Amniotic epithelial cell (primary cell): Measurements from ENCODE around the gene LPO.

Source experiments
- DNase-seq: peaks from one replicate; pipeline ENCODE4 v3.0.0-alpha.2; 2010; ENCODE audit warnings: low read depth

LPO gene

GRCh38 chr17:58262149-58262548 lies 23.8 kb downstream of the LPO start:
- DNase-seq: no peak

DNA sequence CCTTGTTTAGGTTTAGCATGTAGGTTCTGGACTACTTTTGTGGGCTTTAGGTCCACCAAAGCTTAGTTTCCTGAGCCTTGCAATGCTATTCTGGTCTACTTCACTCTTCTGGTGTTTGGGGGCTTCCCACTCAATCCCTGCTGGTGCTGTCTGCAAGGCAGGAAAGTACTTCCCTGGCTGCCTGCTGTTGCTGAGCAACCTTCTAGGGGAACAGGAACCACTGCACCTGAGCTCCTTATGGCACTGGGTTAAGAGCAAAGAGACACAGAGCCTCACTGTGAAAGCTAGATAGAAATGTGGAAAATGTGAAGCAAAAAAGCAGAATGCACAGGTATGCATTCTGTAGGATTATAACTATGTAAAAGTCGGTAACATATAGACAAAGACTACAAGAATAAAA lies 25.4 kb downstream of the LPO start:
- no peak for DNase-seq

DNA sequence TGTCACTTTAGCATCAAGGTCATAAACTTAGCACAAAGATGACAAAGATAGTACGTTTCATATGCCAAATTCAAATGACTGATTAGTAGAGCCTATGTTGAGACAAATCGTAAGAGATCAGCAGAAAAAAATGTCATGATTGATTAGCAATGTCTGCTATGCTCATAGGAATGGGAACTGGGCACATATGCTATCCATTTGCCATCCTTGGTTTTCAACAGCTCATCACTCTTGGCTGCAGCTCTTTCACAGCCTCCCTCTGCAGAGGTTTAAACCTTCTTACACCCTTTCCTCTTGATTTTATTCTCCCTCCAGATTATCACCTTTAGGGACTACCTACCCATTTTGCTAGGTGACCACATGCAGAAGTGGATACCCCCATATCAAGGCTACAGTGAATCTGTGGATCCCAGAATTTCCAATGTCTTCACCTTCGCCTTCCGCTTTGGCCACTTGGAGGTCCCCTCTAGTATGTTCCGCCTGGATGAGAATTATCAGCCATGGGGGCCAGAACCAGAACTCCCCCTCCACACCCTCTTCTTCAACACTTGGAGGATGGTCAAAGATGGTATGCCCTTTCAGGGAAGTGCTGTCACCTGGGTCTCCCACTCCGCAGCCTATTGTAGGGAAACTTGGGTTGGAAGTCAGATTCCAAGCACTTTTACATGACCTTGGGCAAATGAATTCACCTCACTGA lies 26.2 kb downstream of the LPO start:
- no peak for DNase-seq

DNA sequence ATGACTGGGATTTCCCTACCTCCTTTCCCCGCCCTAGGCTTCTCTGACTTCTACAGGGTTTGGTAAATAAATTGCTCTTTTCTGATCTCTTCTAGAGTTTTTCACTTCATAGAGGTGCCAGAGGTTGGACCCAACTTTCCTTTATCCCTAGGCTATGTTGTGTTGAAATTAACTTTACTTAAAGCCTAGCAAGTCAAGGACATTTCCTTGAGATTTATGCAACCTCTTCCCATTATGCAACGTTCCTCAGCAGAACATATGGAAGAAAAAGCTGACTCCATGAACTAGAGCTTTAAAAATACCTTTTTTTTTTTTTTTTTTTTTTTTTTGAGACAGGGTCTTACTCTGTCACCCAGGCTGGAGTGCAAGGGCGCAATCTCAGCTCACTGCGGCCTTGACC lies 26.9 kb downstream of the LPO start:
- DNase-seq: peak; percentile 18

GRCh38 chr17:58265902-58266875 lies 27.8 kb downstream of the LPO start:
- DNase-seq: no peak

DNA sequence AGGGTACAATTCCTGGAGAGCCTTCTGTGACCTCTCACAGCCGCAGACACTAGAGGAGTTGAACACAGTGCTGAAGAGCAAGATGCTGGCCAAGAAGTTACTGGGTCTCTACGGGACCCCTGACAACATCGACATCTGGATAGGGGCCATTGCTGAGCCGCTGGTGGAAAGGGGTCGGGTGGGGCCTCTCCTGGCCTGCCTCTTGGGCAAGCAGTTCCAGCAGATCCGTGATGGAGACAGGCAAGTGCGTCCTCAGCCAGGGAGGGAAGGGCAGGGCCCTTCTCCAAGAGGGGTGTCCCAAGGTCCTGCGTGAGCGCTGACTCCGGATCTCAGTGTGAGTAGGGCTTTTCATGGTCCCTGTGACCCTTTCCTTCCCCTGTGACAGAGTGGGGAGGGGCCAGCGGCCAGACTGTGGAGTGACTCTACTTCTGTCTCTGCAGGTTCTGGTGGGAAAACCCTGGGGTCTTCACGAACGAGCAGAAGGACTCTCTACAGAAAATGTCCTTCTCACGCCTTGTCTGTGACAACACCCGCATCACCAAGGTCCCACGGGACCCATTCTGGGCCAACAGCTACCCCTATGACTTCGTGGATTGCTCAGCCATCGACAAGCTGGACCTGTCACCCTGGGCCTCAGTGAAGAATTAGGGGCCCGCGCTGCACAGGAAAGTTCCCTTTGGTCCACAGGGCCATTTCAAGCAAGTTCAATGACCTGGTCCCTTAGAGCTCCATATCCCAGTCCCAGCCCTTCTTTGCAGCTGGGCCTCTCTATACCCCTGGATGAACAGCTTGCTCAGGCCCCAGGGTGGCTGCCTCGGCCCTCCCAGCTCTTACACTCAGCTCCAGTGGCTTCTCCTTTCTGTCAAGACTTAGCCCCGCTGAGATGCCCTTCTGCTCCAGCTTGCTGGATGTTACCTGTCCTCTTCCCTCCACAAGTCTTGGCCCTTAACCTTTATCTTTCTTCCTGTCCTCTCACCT lies 29.3 kb downstream of the LPO start:
- DNase-seq: no peak

DNA sequence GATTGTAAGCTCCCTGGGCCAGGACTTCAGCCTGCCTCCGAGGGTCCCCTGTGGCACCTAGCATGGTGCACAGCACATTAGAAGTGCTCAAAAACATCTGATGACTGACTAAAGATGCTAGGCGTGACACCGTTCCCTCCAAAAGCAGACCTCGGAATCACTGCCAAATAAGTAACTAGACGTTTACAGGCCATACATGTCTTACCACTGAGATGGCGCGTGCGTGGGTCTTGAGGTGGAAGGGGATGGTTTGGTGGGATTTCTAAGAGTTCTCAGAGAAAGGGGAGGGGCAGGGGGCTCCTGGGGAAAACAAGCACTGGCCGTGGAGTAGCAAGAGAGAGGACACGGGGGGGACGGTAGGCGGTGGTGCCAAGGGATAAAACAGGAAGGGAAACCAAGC lies 29.9 kb downstream of the LPO start:
- DNase-seq: no peak

DNA sequence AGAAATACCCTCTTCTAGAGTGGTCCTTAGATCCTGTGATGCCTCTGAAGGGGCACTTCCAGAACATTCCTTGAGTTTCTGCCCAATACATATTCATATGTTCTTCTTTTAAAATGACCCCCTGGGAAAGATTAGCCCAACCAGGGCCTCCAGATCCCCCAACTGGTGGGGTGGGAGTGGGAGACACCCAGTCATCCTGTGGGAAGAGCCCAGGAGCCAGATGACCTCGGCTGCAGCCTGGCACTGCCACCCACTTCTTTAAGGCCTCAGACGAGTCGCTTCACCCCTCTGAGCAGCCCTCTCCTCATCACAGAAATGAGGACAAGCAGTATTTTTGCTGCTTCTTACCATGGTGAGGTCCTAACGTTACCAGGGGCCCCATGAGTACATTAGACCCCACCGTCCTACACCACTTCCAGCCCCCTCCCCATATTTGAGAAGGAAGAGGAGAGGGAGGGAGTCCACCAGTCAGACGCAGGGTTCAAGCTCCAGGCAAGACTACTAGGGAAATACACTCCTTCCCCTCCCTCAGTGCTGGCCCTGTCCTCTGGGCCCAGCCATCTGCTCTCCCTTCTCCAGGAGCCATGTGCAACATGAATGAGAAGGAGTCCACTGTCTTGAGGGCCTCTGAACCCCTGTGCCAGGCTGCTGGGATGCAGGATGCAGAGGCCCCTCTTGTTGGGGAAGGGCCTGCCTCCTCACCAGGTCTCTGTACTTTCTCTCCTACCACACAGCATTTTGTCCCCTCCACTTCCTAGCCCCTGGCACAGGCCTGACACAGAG lies 30.6 kb downstream of the LPO start:
- DNase-seq: no peak

DNA sequence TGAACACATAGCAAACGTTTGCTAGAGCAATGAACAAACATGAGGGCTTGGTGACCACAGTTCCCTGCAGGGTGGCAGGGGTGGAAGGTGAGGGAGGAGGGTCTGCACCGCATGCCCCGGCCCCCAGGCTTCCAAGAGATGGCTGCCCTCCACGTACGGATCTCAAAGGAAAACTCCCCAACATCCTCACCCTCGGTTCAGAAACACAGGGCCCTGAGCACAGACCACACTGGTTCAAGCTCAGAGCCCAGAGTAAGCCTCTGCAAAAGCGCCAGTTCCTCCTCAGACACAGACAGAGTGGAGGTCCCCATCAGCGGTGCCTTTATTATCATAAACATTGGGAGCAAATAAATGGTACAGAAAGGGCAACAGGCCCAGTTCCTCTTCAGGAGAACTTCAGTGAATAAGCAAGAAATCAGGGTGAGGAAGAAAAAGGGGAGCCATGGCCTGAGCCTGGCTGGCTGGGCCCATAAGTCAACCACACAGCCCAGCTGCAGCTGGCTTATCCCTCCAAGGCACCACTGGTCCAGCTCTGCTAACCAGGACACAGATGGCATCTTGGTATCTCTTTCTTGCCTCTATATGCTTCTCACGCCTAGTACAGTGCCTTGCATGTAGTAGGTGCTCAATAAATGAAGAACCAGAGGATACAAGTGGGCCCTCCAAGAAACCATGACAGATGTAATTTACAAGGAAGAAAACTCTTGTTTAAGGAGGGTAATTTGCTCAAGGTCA lies 31.3 kb downstream of the LPO start:
- no peak for DNase-seq

- no peak for DNase-seq
Measured at GRCh38 chr17:58270476-58271215, 32.3 kb downstream of the LPO start.

- DNase-seq: no peak
Measured at GRCh38 chr17:58271216-58271931, 33.0 kb downstream of the LPO start.

- DNase-seq: no peak
Measured at GRCh38 chr17:58272367-58273280, 34.2 kb downstream of the LPO start.

DNA sequence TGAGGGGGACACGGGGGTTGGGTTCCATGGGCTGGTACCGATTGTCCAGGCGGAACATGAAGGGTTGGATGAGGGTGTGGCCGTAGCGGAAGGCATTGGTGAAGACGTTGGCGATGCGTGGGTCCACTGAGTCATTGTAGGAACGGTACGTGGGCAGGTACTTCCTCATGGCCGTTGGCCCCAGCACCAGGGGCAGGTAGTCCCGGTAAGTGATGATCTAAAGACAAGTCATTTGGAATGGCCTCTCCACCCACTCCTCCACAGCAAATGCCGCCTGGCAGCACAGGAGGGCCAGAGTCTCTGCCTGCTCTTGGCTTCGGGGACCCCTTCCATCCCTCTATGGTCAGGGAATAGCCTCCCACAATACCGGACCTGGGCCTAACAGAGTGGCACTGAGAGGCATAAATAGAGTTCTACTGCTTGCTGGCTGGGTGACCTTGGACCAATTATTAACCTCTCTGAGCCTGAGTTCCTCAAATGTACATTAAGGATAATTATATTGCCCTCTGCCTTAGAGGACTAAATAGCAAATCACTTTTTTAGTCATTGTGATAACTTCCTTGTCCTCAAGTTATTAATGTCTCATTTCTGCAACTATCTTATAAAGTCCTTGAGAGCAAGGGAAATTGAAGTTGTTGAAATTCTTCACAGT lies 35.2 kb downstream of the LPO start:
- no peak for DNase-seq

DNA sequence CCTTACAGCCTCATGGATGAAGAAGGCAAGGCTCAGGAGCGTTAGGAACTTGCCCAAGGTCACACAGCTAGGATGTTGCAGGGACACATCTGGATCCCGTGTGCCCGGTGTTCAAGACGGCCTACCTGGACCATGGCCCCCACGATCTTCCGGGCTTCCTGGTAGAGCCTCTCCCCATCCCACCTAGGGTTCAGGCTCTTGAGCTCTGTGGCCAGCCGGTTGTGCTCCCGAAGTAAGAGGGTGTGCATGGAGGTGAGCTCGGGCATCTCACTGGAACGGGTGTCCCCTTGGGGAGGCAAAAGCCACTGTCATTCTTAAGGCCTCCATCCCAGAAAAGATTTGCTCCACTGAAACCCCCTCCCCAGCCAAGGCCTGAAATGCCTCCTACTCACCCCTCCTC lies 37.0 kb downstream of the LPO start:
- no peak for DNase-seq

DNA sequence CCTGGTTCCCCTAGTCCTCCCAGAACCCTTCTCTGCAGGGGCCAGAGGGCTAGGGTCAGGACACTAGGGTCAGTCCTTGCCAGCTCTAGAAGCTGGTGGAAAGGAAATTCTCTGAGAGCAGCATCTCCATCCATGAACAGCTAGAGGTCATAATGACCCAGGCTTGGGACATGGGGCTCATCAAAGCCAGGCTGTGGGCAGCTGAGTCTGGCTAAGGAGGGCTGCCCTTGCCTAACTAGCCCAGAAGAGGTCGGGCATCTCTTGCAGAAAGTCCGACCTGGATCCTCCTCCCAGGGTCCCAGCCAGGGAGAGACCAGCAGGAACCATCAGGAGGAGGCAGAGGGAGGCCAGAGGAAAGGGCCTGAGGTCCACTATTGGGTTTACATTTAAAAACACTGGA lies 38.0 kb downstream of the LPO start:
- no peak for DNase-seq

GRCh38 chr17:58277107-58277801 lies 38.9 kb downstream of the LPO start:
- no peak for DNase-seq
